NCI-H2107 (cell line): ENCODE measurements around the gene MEF2C.
"Not testable (repeated sequence)": the region's sequence is repeated elsewhere in the genome, so short reads cannot be mapped to it uniquely, and the experiment has no call there.

Experiments
- DNase-seq: peaks from one replicate; lab custom pipeline; 2025; lab: John Stamatoyannopoulos, UW

The MEF2C gene

GRCh38 chr5:88883059-88883835 lies at the start of gene MEF2C:
Gene MEF2C, minus strand, starts transcription at chr5:88883184. Its CDS starts 59,396 bp downstream, at chr5:88823788.
- no peak for DNase-seq

GRCh38 chr5:88932541-88932940 lies 49.6 kb upstream of the MEF2C start:
- no peak for DNase-seq

- no peak for DNase-seq
These were observed 47.4 kb upstream of the MEF2C start for GRCh38 chr5:88930335-88930734.

- DNase-seq = no peak
These were observed 46.4 kb upstream of the MEF2C start for GRCh38 chr5:88929385-88929784.

GRCh38 chr5:88926774-88927173 lies 43.8 kb upstream of the MEF2C start:
- DNase-seq = no peak

- no peak for DNase-seq
These were observed 42.9 kb upstream of the MEF2C start for GRCh38 chr5:88925692-88926490.

GRCh38 chr5:88924330-88924657 lies 41.3 kb upstream of the MEF2C start:
- no peak for DNase-seq

GRCh38 chr5:88923623-88924329 lies 40.8 kb upstream of the MEF2C start:
- no peak for DNase-seq

GRCh38 chr5:88912743-88913142 lies 29.8 kb upstream of the MEF2C start:
- not testable (repeated sequence) for DNase-seq

GRCh38 chr5:88911059-88911572 lies 28.1 kb upstream of the MEF2C start:
- DNase-seq = not testable (repeated sequence)

GRCh38 chr5:88904478-88904877 lies 21.5 kb upstream of the MEF2C start:
- not testable (repeated sequence) for DNase-seq

- not testable (repeated sequence) for DNase-seq
These were observed 21.0 kb upstream of the MEF2C start for GRCh38 chr5:88903966-88904365.

- not testable (repeated sequence) for DNase-seq
These were observed 18.1 kb upstream of the MEF2C start for GRCh38 chr5:88901077-88901476.

- DNase-seq = no peak
These were observed 16.2 kb upstream of the MEF2C start for GRCh38 chr5:88899096-88899737.

- no peak for DNase-seq
These were observed 14.8 kb upstream of the MEF2C start for GRCh38 chr5:88897748-88898147.

- no peak for DNase-seq
These were observed 12.9 kb upstream of the MEF2C start for GRCh38 chr5:88895681-88896501.

GRCh38 chr5:88892669-88893068 lies 9.7 kb upstream of the MEF2C start:
- DNase-seq = no peak

GRCh38 chr5:88890070-88890781 lies 7.2 kb upstream of the MEF2C start:
- DNase-seq = no peak

- no peak for DNase-seq
These were observed 6.4 kb upstream of the MEF2C start for GRCh38 chr5:88889189-88890069.

- DNase-seq = no peak
These were observed 5.8 kb upstream of the MEF2C start for GRCh38 chr5:88888848-88889188.
